HG03432 (cell line): Measurements from ENCODE around the gene DENND2C.

Experiments
- ATAC-seq: cut with Tn5 transposase; IDR thresholded peaks from one replicate; pipeline ENCODE4 v1.9.1; 2021; ENCODE audit warnings: mild to moderate bottlenecking, moderate library complexity; ENCODE audit not compliant: unreplicated experiment

The DENND2C gene

DNA sequence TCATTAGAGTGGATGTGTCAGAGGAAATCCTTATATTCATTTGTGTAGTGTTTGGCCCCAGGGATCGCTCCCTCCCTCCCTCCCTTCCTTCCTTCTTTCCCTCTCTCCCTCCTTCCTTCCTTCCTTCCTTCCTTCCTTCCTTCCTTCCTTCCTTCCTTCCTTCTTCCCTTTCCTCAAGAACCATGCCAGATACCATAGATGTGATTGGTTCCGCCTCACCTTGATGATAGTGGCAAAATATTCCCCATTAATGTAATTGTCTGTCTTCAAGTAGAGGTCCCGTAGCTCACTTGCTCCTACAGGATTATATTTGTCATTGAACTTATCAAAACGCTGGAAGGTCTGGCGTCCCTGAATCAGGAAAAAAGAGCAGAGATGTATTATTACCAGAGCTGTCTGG, 7.8 kb upstream of the DENND2C start:
- no peak for ATAC-seq

DNA sequence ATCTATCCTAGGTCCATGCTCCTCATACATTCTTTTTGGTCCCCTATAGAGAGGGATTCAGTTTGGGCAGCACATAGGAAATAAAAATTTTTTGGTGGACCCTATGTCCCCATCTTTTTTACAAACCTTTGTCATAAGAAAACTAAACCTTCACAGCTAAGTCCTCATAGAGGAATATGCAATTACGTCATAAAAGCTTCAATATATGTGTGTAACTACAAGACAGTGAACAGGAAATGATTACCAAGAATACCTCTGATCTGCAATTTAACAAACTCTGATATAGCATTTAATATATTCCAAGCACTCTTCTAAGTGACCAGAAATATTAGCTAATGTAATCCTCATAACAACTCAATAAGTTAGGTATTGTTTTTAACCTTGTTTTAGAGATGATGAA, 6.3 kb upstream of the DENND2C start:
- ATAC-seq = no peak

DNA sequence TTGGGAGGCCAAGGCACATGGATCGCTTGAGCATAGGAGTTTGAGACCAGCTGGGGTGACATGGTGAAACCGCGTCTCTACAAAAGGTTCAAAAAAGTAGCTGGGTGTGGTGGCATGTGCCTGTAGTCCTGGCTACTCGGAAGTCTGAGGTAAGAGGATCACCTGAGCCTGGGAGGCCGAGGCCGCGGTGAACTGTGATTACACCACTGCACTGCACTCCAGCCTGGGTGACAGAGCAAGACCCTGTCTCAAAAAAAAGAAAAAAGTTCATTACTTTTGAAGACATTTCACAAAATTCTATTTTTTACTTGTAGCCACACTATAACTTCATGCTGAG, 2.1 kb upstream of the DENND2C start:
- ATAC-seq = no peak

DNA sequence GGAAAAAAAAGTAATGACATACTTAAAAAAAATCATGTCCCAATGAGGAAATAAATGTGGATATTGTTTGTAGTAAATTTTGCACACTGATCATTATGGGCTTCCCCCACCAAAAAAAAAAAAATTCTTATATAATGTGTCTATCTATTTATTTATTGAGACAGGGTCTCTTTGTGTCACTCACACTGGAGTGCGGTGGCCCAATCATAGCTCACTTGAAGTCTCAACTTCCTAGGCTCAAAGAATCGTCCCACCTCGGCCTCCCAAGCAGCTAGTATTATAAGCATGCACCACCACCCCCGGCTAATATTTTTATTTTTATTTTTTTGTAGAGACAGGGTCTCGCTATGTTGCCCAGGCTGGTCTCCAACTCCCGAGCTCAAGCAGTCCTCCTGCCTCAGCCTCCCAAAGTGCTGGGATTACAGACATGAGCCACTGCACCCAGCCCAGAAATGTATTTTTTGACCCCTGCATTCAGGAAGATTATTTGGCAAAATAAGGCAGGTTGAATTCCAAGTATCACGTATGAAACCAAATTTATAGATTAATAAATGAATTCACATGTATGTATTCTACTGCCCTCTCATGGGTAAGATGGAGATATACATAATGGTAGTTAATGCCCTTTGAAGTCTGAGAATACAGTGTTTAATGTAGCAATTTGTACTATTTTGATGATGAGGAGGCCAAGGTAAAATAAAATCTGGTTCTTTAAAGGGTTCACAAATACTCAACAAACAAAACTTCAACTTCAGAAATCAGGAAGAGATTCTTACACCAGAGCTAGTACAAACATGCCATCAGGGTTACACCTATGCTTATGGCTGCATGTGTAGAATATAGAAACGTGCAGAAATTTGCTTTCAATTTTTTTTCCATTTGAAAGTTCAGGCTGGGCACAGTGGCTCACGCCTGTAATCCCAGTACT, 1.4 kb upstream of the DENND2C start:
- ATAC-seq = no peak

DNA sequence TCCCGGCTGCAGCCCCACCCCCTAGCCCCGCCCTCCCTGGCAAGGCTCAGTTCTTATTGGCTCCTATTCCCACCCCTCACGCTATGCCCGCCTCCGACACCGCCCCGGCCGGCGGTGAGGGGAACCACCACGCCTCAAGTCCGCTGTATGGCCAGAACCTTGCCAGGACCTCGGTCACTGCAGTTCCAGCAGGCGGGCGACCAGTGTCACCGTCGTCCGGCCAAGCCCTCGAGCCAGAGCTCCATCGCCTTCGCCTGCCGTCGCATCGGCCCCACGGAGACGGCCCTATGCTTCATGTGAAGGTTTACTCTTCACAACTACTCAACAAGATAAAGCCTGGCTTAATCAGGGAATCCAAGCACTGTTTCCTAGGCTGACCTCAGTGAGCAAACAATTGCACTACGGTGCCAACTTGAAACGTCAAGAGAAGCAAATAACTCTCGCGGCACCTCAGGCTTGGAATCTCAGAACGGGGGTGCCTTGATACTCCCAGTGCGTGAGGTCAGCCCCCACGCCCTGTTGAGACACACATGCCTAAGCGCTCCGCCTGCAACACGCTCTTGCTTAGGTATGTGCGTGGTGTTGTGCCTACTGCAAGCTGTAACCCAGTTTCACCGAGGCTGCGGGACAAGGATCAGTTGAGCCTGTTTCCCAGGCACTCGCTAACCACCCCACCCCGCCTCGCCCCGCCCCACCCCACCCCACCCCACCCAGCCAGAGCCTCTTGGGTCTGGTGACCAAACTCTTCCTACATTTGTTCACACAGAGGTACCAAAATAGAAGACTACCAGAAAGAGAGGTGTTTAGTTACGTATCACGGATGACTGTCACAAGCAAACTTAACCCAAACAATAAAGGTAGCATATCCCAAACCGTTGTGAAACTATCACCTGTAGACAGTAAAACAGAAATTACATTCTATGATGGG, 498 bp upstream of the DENND2C start:
- ATAC-seq = peak; percentile 99

DNA sequence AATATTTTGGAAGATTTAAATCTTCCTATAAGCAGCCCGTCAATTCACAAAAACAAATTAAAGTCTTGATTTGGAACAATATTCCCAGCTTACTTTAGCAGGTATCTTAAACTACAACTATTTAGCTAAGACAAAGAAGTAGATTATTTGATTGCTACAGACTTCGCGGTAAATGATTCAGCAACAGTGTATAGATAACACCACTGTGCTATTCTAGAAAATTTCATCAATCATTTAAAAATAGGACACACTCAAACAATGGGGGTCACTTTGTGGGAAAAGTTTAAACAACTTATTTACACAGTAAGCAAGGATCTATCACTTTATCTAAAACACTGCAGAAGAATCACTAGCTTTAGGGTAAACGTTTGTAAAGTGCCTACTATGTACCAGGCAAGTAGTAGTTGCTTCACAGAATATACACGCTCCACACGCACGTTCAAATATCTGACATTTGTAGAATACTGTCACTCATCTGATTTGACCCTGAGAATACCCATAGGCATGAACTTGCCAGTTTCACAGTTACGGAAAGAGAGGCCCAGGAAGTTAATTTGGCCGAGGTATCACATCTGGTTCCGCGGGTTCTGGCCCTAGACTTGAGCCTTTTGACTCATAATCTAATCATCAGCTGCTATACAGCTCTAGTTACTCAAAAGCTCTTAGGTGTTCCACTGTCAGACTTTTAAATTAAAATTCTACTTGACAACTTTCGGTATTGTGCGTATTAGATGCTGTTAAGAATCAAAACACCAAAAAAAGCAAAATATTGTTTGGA, 876 bp downstream of the DENND2C start:
- no peak for ATAC-seq

DNA sequence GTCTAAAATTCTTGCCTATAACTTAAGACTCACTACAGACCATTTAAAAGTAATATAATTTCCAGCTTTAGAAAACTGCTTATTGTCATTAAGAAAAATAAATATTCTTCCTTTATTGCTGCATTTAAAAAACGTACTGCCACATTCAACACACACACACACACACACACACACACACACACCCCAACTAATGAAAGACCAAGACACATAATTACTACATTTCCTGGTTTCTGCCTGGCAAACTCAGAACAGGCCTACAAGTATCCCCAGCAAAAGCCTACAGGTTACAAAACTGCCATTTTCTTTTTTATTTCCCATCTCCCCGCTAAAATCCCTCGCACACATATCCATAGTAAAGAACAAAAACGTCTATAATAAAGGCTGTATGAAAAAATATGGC, 1.5 kb downstream of the DENND2C start:
- no peak for ATAC-seq

DNA sequence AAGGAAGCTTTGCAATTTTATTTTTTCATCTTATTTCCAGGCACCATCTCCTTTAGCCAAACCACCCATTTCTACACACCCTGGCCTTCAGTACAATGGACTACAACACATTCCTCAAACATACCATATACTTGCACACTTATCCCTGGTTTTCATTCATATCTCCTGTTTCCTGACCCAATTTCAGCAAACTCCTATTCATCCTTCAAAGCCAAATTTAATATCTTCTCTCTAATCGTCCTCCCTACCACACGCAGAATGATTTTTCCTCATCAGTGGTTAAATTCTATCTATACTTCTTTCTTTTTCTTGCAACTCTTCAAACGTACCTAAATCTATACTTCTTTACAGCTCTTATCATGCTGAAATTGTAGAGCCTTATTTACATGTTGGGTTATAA, 2.9 kb downstream of the DENND2C start:
- ATAC-seq = no peak

DNA sequence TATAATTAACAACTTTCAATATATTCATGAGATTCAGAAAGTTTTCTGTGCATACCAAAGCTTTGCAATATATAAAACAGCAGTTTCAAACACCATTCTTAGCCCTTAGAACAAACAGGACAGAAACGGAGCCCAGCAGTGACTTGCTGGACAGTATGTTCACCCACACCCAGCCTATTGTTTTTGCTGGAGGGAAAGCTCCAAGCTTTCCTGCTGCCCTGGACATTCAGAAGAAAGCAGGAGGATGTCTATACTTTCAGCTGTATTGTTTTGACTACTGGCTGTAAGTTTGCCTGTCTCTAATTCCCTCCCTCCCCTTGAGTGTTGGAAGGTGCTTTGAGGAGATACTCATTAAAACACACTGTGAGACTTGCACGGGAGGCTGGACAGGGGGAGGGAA, 9.6 kb downstream of the DENND2C start:
- no peak for ATAC-seq

DNA sequence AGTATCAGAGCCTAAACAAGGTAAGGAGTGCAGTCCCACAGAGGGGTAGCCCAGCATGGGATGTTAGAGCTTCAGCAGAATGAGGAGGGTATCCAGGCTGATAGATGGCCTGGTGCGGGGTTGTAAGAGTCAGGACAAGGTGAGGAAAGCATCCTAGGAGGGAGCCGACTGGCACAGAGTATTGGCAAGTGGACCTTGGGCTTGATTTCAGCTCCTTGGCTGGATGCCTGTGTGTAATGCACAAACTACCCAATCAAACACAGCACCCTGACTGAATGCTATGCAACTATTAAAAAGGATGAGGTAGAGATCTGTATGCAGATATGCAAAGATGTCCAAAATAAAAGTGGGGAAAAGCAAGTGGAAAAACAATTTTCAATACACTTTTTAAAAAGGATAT, 18.0 kb downstream of the DENND2C start:
- no peak for ATAC-seq

DNA sequence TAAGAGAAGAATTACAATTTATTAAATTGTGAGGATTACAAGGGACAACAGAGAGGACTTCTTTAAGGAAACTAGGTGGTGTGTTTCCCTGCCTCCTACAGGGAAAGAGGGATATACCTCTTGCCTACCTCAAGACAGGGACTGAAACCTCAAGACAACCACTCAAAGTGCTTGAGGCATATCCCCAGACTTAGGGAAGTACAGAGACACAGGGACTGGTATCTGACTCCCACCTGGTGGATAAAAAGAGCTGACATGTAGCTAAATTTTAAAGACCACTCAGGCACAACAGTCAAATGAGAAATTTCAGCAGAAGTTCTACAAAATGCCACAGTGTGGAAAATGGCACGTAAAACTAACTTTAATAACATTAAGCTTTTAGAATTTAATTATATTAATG, 21.3 kb downstream of the DENND2C start:
- ATAC-seq = no peak

DNA sequence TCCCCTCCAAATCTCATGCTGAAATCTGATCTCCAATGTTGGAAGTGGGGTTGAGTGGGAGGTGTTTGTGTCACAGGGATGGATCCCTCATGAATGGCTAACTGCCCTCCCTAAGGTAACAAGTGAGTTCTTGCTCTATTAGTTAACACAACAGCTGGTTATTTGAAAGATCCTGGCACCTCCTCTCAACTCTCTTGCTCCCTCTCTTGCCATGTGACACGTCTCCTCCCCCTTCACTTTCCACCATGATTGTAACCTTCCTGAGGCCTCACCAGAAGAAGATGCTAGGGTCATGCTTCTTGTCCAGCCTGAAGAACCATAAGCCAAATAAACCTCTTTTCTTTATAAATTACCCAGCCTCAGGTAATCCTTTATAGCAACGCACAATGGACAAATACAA, 28.5 kb downstream of the DENND2C start:
- ATAC-seq = no peak

DNA sequence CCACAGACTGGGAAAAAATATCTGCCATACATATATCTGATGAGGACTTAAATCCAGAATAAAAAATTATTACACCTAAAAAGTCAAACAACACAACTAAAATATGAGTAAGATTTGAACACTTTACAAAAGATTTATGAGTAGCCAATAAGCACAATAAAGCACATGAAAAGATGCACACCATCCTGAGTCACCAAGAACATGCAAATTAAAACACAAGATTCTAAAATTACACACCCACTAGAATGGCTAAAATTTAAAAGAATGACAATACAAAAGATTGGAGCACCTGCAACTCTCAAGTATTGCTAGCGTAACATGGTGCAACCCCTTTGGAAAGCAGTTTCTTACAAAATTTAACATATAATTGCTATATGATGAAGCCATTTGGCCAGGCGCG, 30.9 kb downstream of the DENND2C start:
- no peak for ATAC-seq

DNA sequence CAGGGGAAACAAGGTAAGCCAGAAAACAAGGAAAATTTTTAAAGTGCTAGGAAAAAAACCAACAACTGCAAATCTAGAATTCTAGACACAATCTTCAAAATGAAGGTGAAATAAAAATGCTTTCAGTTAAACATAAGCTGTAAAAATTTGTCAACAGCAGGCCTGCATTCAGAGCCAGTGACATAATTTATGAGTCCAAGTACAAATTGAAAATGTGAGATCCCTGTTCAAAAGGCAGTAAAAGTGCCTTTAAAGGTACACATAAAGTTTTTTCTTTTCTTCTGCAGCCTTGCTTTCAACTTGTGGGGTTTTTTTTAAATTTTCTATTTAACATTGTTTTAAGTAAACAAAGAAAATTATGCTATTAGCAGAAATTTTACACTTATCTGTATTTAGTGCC, 37.4 kb downstream of the DENND2C start:
- ATAC-seq = no peak

DNA sequence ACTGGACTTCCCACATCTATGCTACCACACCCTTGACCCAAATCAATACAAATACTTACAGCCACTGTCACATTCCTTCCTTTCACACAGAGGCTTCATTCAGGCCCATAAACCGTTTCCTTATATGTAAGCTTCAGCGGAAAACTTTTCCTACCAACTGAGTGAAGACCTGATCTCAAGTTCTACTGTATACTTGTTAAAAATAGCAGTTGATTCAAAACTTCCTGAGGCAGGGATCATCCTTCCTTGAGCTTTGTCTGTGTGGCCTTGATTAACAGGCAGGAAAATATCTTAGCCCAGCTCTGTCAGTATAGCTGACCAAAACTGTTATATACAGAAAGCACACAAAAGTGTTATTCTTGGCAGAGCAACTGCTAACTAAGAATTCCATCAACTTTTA, 42.7 kb downstream of the DENND2C start:
- ATAC-seq = no peak

DNA sequence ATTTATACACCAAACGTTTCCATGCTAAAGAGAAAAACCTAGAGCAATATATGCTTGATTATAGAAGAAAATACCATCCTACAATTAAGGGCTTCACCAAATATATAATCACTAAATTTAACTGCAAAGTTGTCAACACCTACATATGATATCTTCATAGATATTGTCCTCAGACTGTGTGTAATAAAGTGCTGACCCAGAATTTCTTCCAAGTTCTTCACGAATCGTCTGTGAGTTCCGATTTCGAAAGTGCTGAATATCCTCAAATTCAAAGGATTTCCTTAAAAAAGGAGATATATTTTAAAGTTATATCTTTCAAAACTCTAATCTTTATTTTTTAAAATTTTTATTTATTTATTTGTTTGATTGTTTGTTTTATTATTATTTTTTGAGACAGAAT, 46.5 kb downstream of the DENND2C start:
- ATAC-seq = no peak

DNA sequence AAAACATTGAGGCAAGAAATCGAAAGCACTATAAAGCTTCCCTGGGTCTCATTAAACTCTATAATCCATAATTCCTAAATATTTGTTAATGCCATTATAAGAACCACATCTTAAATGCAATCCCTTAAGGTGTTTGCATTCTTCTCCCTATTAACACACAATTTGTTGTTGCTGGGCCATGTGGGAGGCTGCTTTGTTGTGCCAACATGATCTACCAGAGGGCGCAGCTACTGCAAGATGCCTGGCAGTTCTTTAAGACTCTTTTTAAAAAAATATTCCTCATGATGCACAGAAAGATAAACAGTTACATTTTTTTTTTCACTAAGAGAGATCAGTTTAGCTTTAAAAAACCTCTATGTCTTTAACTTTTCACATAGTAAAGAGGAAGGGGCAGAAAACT, 49.4 kb downstream of the DENND2C start:
- no peak for ATAC-seq

DNA sequence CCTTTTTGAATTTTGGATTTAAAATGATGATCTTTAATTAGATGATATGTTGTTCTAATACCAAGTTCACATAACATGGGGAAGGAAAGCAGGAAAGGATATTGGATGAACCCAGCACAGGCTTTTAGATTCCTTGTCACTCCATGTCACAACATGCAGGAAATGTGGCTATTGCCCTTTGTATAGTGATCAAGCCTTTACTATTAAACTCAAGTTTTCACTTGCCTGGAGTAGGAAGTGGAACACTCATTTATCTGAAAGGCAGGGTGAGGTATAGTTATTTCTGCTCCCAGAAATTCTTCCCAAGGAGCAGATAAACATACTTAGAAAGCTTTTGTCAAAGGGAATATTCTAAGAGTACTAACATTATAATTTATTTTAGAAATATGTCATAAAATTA, 51.2 kb downstream of the DENND2C start:
- no peak for ATAC-seq

DNA sequence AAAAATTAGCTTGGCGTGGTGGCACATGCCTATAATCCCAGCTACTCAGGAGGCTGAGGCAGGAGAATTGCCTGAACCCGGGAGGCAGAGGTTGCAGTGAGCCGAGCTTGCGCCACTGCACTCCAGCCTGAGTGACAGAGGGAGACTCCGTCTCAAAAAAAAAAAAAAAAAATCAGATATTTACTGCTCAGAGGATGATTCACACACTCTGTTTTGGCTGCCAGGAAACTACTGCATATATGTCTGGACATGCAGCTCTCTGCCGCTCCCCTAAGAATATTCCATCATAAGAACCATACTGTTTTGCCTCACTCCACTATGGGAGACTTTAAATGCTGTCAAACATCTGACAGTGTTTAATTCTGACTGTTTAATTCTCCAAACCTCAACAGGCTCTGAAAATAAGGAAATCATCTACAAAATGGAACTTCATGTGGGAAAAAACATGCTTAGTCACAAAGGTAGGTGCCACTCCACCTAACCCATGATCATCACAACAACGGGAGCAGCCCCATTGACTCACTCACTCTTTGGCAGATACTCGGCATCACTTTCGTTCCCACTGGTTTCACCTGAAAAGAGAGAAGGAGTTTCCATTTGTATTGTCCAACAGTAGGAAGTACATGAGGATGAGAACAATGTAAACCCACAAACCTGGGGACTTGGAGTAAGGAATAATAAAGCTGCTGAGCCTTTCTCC, 59.2 kb downstream of the DENND2C start:
- ATAC-seq = no peak

DNA sequence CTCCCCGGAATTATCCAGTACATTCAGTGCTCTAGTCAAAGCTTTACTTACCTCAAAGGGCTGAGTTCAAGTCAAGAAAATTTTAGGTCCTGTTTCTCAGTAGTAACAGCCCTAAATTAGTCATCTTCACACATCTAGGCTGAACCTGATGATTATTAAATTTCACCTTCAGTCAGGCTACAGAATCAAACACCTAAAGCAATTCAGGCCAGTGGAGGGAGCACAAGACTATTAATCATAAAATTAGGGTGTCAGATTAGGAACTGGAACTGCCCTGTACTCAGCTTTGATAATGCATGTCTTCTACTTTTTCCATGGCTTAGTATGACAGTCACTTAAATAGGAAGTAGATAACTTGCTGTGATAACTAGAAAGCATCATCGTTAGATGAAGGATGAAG, 60.0 kb downstream of the DENND2C start:
- no peak for ATAC-seq

DNA sequence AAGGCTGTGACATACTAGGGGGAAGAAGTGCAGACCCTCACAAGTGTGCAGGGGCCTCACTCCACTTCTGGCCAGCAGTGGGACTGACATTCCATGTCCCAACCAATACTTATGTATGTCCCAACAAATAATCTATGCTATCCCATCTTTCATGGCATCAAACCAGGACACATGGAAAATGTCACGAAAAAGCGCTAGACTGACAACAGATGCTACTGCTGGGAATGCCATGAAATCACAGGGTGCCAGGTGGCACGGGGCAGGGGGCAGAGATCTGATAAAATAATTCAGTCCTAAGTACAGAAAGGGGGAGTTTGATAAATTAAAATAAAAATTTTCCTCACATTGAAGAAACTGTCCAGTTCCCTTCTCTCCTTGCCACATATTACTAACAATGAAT, 60.8 kb downstream of the DENND2C start:
- no peak for ATAC-seq
